Measurements from ENCODE around the gene IMPDH2. TPM values are rescaled to one million over a fixed set of nuclear protein-coding genes. Genes with fewer than 3 reads are reported as not detected.

Gene IMPDH2
- total RNA-seq, 2 donors from 2014 or later, result 180 to 195 TPM

- peaks cover 35% of the 10 kb centered on the region for H3K36me3 Mint-ChIP-seq (ENCODE audit: low read depth)
Measured at GRCh38 chr3:48985831-48986376, 43.3 kb downstream of the IMPDH2 start.

DNA sequence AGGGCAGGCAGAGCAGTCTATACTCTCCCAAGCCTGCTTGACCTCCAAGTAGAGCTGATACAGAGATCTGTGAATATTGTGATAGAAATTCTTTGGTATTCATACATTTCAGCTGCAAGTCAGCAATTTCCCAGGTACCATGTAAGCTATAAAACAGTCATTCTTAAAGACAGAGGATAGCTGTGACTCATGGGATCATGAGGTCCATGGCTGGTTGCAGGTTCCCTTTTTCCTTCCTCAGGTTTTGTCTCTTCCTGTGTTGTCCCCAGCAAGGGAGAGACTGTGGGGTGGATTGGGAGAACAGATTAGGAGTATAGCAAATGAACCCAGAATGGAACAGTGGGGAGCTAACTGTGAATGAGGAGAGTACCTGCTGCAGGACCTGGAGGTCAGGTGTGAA lies 44.5 kb downstream of the IMPDH2 start:
- H3K27ac ChIP-seq (ENCODE audit: low read depth, low read length), result no peak overlapping the region
- no peak for DNase-seq
- TF ChIP-seq CTCF (conservative IDR thresholded peaks at IDR 0.05), result no peak
- H3K4me1 Mint-ChIP-seq, result peaks cover 7% of the 10 kb centered on the region
- H3K4me1 ChIP-seq (ENCODE audit: control insufficient read depth, insufficient read depth, low read length), result no peaks in the 10 kb centered on the region
- H3K27ac Mint-ChIP-seq, result no peak overlapping the region
- H3K9ac ChIP-seq (ENCODE audit: extremely low read depth, low read length, poor library complexity, severe bottlenecking), result no peak overlapping the region
- H3K9me3 Mint-ChIP-seq, result no peaks in the 10 kb centered on the region
- no peak overlapping the region for H3K4me3 ChIP-seq (ENCODE audit: low read length)
- no peak overlapping the region for H3K4me3 Mint-ChIP-seq
- peaks cover 6% of the 10 kb centered on the region for H3K27me3 ChIP-seq (ENCODE audit: control insufficient read depth, insufficient read depth, low read length, poor library complexity, severe bottlenecking)
- H3K36me3 ChIP-seq (ENCODE audit: control insufficient read depth, insufficient read depth, low read length), result peaks cover 48% of the 10 kb centered on the region
- peaks cover 45% of the 10 kb centered on the region for H3K36me3 Mint-ChIP-seq (ENCODE audit: low read depth)
- peaks cover 8% of the 10 kb centered on the region for H3K27me3 Mint-ChIP-seq (ENCODE audit: insufficient read depth)
- no peaks in the 10 kb centered on the region for H3K9me3 ChIP-seq (ENCODE audit: control insufficient read depth, low read length)

More at GRCh38 chr3:48985831-48986376, 43.3 kb downstream of the IMPDH2 start:
- H3K4me3 ChIP-seq (ENCODE audit: low read length), result no peak overlapping the region
- peaks cover 10% of the 10 kb centered on the region for H3K27me3 Mint-ChIP-seq (ENCODE audit: insufficient read depth)
- H3K9me3 Mint-ChIP-seq, result no peaks in the 10 kb centered on the region
- peaks cover 9% of the 10 kb centered on the region for H3K4me1 Mint-ChIP-seq
- H3K27me3 ChIP-seq (ENCODE audit: control insufficient read depth, insufficient read depth, low read length, poor library complexity, severe bottlenecking), result peaks cover 9% of the 10 kb centered on the region
- WGBS, 2 experiments (ENCODE audit: insufficient coverage in 1 of 2, insufficient read length in 1 of 2), result 86 to 98% methylated on average over 6 to 7 of the region's 7 CpGs
- H3K4me1 ChIP-seq (ENCODE audit: control insufficient read depth, insufficient read depth, low read length), result no peaks in the 10 kb centered on the region
- no peak for DNase-seq
- no peak overlapping the region for H3K9ac ChIP-seq (ENCODE audit: extremely low read depth, low read length, poor library complexity, severe bottlenecking)
- H3K27ac ChIP-seq (ENCODE audit: low read depth, low read length), result no peak overlapping the region
- H3K27ac Mint-ChIP-seq, result no peak overlapping the region
- H3K36me3 ChIP-seq (ENCODE audit: control insufficient read depth, insufficient read depth, low read length), result peaks cover 40% of the 10 kb centered on the region
- H3K9me3 ChIP-seq (ENCODE audit: control insufficient read depth, low read length), result no peaks in the 10 kb centered on the region
- no peak for TF ChIP-seq CTCF (conservative IDR thresholded peaks at IDR 0.05)
- no peak overlapping the region for H3K4me3 Mint-ChIP-seq

GRCh38 chr3:48983096-48983495 lies 46.1 kb downstream of the IMPDH2 start:
- Histone ChIP-seq H3K27ac (ENCODE audit: low read depth, low read length) (no peak overlapping the region), H3K4me3 (ENCODE audit: low read length) (no peak overlapping the region), H3K27me3 (ENCODE audit: control insufficient read depth, insufficient read depth, low read length, poor library complexity, severe bottlenecking) (no peaks in the 10 kb centered on the region), H3K36me3 (ENCODE audit: control insufficient read depth, insufficient read depth, low read length) (peaks cover 56% of the 10 kb centered on the region), H3K9me3 (ENCODE audit: control insufficient read depth, low read length) (no peaks in the 10 kb centered on the region), H3K4me1 (ENCODE audit: control insufficient read depth, insufficient read depth, low read length) (no peaks in the 10 kb centered on the region), H3K9ac (ENCODE audit: extremely low read depth, low read length, poor library complexity, severe bottlenecking) (no peak overlapping the region)
- Mint-ChIP-seq H3K4me3 (no peak overlapping the region), H3K4me1 (no peaks in the 10 kb centered on the region), H3K27me3 (ENCODE audit: insufficient read depth) (no peaks in the 10 kb centered on the region), H3K27ac (no peak overlapping the region), H3K9me3 (no peaks in the 10 kb centered on the region), H3K36me3 (ENCODE audit: low read depth) (peaks cover 54% of the 10 kb centered on the region)
- 91 to 93% methylated on average over 4 of the region's 4 CpGs for WGBS, 2 experiments (ENCODE audit: insufficient coverage in 1 of 2, insufficient read length in 1 of 2)
- no peak for DNase-seq
- no peak for TF ChIP-seq CTCF (conservative IDR thresholded peaks at IDR 0.05)
